ENCODE measurements around the gene STUB1.

STUB1 gene

DNA sequence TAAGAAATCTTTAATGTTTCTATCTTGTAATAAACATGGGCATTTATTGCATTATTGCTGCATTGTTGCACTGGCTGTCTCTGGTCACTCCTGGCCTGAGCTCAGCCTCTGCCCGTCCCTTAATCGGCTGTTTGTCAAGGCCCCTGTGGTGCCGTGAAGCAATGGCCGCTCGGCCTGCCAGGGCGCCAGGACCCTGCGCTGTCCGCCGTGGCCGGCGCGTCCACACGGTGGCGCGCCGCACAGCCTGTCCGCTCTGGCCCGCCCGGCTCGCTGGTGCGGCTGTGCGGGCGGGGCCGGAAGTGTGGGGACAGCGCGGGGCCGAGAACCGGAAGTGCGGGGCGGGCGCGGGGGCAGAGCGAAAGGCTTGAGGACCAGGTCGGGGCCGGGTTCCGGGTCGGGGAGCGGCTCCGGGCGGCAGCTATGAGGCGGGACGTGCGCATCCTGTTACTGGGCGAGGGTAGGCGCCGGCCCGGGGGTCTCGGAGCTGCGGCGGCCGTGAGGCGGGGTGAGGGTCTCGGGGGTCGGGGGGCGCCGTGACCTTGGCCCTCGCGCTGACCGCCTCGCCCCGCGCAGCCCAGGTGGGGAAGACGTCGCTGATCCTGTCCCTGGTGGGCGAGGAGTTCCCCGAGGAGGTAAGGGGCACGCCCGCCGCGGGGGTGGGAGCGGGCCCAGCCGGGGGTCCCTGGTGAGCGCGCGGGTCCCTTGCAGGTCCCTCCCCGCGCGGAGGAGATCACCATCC lies 12.3 kb upstream of the STUB1 start, which contains the start of gene RHOT2:
TSS of gene RHOT2 (plus strand) at position 353 of the 739 bp plus-strand sequence. CDS start at position 421, 68 bp downstream.
- DNase-seq = peak; percentile 93 to 94

DNA sequence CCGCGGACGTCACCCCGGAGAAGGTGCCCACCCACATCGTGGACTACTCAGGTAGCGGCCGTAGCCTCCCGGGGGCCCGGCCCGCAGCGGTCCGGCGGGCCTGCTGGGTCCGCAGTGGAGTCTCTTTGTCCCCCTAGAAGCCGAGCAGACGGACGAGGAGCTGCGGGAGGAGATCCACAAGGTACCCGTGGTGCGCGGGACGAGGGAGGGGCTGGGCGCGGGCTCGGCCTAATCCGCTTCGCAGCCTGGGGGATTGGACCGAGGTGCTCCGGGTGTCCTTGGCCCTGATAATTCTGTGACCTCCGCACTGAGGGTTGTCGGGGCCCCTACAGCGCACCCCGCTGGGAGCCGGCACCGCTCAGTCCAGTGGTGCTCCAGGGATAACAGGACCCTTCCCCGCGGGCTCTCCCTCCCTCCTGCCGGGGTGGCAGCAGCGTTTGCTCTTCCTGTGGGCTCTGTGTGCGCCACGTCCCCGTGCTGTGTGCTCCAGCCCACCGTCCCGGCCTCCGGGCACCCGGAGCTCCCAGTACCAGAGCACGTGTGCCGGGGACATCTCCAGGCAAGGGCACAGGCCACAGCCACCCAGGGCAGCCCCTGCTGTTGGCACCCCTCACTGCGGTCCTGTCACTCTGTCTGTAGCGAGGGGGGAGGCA lies 11.6 kb upstream of the STUB1 start:
- no peak for DNase-seq

DNA sequence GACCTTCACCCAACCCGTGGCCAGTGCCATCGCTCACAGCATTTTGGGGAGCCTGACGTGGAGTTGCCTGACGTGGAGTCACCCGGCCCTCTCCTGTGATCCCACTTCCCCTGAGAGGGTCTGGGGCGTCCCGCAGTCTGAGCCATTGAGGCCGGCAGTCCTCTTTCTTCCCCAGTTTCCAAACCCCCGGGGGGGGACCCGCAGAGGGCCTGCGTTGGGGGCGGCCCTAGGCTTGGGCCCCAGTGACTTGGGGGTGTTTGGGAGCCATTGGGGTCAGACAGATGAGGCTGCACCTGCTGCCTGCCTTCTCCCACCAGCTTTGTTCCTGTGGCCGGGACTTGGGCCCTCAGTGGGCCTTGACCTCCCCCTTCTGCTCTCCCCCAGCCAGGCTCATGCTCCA lies 10.5 kb upstream of the STUB1 start:
- DNase-seq = no peak

DNA sequence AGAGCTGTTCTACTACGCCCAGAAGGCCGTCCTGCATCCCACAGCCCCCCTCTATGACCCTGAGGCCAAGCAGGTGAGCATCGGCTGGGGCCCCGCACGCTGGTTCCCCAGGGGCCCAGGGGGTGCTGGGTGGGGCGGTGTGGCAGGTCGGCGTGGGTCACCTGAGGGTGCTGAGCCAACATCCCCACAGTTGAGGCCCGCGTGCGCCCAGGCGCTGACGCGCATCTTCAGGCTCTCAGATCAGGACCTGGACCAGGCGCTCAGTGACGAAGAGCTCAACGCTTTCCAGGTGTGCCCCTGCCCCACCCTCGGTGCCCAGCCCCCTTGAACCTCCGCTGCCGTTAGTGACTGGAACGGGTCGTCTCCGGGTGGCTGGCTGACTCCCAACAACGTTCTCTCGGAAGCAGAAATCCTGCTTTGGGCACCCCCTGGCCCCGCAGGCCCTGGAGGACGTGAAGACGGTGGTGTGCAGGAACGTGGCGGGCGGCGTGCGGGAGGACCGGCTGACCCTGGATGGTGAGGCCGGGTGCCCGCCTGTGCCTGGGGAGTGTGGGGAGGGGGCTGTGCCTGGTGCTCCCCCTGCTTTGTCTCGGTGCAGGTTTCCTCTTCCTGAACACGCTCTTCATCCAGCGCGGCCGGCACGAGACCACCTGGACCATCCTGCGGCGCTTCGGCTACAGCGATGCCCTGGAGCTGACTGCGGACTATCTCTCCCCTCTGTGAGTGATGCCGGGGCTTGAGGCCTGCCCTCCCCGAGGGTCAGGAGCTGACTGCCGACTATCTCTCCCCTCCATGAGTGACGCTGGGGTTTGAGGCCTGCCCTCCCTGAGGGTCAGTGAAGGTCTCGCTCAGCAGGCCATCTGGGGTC lies 9.5 kb upstream of the STUB1 start:
- DNase-seq = no peak

DNA sequence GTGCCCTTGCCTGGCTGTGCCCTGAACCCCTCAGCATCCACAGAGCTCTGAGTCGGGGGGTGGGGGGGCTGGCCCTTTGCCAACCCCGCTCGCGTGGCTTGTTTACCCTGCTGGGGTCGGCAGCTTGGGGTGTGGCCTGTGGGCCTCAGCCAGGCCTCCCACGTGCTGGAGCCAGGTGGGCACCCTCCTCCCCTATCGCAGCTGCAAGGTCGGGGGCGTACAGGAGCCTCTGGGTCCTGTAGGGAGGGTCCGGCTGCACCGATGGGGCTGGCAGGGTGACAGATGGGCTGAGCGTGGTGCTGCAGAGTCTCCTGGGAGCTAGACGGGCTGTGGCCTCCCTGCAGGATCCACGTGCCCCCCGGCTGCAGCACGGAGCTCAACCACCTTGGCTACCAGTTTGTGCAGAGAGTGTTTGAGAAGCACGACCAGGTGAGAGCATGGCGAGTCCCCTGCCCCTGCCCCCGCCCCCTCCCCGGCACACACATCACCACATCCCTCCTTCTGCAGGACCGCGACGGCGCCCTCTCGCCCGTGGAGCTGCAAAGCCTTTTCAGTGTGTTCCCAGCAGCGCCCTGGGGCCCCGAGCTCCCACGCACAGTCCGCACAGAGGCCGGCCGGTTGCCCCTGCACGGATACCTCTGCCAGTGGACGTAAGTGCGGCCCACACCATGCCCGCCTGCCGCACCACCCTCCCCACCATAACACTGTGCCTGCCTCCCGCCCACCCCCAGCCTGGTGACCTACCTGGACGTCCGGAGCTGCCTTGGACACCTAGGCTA lies 8.7 kb upstream of the STUB1 start:
- DNase-seq = no peak

DNA sequence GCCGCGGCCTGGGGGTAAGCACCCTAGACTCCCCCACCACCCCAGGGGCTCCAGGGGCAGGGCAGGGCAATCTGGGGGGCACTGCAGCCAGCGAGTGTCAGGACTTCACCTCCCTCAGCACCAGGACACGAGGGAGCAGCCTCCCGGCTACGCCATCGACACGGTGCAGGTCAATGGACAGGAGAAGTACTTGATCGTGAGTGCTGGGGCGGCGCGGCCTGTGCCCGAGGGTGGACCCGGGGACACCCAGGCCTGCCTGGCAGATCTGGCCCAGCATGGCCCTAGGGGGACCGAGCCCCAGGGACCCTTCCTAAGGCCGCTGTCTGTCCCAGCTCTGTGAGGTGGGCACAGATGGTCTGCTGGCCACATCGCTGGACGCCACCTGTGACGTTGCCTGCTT lies 7.8 kb upstream of the STUB1 start:
- no peak for DNase-seq

DNA sequence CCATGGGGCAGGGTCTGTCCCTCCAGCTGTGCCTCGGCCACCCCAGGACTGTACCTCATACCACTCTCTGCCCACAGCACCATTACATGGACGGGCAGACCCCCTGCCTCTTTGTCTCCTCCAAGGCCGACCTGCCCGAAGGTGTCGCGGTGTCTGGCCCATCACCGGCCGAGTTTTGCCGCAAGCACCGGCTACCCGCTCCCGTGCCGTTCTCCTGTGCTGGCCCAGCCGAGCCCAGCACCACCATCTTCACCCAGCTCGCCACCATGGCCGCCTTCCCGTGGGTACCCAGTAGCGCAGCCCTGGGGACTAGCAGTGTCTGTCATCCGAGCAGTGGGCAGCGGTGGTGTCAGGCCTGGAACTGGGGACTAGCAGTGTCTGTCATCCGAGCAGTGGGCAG lies 7.4 kb upstream of the STUB1 start:
- DNase-seq = no peak

DNA sequence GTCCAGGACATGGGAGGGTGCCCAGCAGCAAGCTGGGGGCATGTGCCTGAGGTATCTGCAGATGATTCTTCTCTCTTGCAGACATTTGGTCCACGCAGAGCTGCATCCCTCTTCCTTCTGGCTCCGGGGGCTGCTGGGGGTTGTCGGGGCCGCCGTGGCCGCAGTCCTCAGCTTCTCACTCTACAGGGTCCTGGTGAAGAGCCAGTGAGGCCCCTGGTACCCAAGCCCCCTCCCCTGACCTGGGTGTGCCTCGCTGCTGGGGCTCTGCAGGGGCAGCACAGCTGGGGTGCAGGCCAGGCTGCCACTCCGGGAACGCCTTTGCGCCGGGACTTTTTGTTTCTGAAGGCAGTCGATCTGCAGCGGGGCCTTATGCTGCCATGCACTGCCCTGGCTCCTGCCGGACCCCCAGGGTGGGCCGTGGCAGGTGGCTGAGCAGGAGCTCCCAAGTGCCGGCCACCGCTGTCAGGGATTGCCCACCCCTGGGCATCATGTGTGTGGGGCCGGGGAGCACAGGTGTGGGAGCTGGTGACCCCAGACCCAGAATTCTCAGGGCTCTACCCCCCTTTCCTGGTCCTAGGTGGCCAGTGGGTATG lies 6.7 kb upstream of the STUB1 start:
- DNase-seq = no peak

DNA sequence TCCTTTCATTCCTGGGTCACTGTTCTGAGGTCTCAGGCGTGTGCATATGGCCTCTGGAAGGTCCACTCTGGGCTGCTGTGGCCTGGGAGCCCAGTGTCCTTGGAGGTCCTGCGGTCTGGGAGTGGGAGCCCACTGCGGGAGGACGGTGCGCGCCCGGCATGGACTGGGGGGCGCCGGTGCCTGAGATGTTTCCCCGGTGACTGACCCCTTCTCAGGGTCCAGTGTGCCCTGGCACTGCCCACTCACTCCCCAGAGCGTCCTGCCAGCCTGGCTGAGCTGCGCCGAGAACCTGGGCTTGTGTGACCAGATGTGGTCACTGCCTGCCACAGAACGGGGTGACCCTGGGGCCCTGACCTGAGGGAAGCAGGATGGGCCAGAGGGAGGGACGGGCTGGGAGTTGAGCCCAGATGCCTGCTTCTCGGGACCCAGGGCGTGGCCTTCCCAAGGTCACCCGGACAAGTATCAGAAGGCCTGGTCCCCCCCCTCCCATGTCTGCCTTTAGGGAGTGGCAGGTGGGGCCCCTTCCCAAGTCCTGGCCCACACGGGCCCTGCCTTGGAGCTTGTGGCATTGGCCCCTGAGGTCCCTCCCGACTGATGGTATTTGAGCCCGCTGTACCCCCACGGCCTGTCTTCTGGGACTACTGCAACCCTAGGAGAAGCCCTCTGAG lies 5.9 kb upstream of the STUB1 start:
- DNase-seq = no peak

DNA sequence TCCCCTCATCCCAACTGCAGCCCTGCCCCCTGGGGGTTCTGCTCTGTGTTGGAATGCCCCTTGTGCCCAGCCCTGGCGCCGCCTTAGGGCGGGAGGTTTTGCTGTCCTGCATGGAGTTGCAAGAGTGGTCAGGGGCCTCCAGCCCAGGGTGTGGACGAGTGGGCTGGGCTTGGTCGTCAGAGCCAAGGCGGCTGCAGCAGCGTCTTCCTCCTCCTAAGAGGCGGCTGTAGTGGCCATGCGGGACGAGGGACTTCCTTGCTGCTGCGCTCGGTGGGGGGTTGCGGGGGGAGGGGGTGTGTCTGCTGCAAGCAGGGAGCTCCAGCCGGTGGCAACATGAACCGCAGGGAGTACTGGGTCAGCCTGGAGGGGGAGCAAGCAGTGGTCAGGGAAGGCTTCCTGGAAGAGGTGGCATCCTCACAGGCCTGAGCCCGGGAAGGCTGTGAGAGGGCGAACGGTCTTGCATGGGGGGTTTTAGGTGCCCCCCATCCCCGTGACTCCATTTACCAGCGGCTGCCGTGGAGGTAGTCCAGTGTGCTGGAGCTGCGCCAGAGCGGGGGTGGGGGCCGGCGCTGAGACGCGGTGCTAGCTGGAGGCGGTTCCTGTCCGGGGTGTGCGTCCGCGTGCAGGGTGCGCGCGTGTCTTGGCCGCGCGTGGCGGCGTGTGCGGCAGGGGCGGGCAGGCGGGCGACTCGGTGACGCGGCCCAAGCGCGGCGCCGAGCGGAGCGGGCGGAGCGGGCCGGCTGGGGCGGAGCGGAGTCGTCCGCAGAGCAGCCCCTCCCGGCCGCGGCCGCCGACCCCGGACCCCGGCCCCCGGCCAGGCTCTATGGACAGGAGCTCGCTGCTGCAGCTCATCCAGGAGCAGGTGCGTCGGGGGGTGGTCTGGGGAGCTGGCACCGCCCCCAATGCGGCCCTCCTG lies 5.0 kb upstream of the STUB1 start, which contains the start of gene RHBDL1:
TSS of gene RHBDL1 (plus strand) at position 704 of the 916 bp plus-strand sequence. CDS start at position 824, 120 bp downstream.
- no peak for DNase-seq

DNA sequence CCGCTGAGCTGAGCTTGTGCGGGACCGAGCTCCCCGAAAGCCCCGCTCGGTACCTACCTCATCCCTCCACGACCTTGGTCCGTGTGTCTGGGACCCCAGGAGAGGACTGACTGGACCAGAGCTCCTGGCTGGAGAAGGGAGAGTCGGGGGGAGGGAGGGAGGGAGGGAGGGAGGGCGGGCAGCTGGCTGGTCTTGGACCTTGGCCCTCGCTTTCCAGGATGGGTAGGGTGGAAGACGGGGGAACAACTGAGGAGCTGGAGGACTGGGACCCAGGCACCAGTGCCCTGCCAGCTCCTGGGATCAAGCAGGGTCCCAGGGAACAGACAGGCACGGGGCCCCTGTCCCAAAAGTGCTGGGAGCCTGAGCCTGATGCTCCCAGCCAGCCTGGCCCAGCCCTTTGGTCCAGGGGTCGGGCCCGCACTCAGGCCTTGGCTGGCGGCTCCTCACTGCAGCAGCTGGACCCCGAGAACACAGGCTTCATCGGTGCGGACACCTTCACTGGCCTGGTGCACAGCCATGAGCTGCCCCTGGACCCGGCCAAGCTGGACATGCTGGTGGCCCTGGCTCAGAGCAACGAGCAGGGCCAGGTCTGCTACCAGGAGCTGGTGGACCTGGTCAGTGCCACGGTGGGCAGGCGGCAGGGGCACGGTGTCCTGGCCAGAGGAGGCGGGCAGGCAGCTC lies 4.2 kb upstream of the STUB1 start:
- DNase-seq = no peak

DNA sequence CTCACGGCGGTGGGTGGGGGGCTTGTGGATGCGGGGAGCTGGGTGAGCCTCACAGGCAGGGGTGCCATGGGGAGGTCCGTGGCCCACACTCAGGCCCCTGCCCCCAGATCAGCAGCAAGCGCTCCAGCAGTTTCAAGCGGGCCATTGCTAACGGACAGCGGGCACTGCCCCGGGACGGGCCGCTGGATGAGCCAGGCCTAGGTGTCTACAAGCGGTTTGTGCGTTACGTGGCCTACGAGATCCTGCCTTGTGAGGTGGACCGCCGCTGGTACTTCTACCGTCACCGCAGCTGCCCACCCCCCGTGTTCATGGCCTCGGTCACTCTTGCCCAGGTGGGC lies 3.7 kb upstream of the STUB1 start:
- DNase-seq = no peak

DNA sequence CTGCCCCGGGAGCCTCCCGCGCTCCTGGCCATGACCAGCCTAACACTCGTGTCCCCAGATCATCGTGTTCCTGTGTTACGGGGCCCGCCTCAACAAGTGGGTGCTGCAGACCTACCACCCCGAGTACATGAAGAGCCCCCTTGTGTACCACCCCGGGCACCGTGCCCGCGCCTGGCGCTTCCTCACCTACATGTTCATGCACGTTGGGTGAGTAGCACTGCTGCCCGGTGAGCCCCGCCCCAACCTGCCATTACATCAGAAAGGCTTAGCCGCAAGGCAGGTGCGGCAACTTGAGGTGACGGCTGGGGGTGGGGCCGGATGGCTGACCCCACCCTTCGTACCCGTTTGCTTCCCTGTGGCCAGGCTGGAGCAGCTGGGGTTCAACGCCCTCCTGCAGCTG lies 3.3 kb upstream of the STUB1 start:
- peak in 1 of 2 donors; percentile 53 for DNase-seq

DNA sequence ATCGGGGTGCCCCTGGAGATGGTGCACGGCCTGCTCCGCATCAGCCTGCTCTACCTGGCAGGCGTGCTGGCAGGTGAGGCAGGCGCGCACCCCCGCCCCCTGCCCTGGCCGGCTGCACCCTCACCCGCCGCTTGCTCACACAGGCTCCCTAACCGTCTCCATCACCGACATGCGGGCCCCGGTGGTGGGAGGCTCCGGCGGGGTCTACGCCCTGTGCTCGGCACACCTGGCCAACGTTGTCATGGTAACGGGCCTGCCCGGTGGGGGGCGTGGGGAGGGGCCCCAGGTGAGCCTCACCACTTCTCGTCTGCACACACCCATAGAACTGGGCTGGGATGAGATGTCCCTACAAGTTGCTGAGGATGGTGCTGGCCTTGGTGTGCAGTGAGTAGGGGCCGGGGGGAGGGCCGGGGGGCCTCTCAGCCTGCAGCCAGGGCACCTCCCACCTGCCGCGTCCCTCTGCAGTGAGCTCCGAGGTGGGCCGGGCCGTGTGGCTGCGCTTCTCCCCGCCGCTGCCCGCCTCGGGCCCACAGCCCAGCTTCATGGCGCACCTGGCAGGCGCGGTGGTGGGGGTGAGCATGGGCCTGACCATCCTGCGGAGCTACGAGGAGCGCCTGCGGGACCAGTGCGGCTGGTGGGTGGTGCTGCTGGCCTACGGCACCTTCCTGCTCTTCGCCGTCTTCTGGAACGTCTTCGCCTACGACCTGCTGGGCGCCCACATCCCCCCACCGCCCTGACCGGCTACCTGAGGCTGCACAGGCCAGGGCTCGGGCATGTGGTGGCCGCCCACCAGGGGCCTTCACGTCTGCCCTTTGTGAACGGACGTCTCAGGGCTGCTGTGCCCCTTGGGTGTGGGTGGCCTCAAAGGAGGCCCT lies 2.7 kb upstream of the STUB1 start:
- DNase-seq = no peak

DNA sequence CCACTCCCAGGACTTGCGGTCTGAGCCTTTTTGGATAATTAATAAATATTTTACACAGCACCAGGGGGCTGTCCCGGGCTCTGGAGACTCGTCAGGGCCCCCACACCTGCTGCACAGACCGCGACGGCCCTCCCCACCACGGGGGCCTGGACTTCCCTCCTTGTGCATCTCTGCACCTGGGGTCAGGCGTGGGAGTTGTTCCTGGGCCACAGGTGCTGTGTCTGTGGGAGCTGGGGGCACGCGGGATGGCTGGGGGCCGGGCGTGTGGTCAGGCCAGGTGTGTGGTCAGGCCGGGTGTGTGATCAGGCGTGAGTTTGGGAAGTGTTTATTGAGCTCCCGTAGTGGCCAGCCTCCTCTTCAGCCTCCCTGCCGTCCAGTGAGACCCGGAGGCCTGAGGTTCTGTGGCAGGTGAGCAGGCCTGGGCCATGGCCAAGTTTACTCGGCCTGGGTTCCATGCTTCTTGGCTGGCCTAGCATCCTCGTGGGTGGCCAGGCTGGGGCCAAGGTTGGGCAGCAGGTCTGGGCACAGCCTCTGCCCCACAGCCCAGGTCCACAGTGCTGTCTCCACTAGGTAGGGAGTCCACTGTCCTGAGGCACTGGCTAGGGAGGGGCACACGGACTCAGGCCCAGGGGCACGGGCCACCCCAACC lies 1.9 kb upstream of the STUB1 start:
- DNase-seq = no peak

DNA sequence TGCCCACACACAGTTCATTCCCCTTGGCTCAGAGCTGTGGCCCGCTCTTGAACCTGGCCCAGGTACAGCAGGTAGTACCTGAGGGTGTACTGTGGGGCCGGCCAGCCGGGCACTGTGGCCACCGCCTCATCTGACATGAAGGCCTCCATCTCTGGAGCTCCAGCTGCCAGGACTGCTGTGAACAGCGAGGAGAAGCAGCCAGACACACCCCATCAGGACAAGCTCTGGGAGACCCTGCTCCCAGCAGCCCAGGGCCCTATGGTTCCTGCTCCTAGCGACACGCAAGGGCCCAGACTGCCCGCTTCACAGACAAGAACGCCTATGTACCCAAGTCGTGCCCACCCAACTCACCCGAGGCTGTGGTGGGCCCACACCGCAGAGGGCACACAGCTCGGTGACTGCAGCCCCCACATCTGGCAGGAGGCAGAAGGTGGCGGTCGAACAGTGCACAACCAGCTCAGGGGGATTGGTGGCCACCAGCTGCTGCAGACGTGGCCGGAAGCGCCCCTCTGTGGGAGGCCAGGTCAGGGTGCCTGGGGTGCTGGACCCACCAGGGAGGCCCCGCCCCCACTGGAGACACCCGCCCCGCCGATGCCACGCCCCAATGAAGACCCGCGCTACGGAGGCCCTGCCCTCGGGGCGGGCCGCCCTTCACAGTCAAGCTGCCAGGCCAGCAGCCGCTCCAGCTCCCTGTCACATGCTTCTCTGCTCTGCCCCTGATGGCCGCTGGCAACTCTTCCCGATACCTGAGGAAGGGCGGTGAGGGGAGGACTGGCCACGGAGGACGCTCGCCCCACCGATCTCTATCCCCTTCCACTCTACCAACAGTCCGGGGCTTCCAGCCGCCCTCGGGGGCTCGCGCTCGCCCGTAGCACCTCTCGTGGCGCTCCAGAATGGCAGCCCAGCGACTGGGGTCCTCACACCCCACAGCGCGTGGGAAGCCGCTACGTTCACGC lies 1.1 kb upstream of the STUB1 start:
- DNase-seq = peak; percentile 55 to 63

DNA sequence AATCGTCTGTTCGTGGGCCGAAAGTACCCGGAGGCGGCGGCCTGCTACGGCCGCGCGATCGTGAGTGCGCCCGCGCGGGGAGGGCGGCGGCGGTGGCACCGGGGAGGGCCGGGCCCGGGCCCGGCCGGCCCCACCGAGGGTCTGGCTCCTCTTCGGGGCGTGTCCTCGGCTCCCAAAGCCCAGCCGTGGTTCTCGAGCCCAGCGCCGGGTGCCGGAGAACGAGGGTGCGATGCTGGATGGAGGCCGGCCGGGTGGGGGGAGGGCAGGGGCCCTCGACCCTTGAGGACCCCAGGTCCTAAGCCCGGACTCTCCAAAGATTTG lies 375 bp downstream of the STUB1 start:
- no peak for DNase-seq

All from CD4-positive, alpha-beta T cell treated with Interleukin-4 for 1 hour (primary cell).